ENCODE data around the gene MED13L. TPM values are rescaled to one million over a fixed set of nuclear protein-coding genes. Genes with fewer than 3 reads are reported as not detected.

MED13L gene
- polyA plus RNA-seq, 1 donor (not counting 4 experiments of a cell fraction or from before 2014, with no cell fraction given), result 31.7 TPM

- Histone ChIP-seq H3K9me1 (ENCODE audit: control insufficient read depth, extremely low read depth, insufficient read depth, low read length) (no peaks in the 10 kb centered on the region), H3K4me2 (ENCODE audit: control insufficient read depth, extremely low read depth, insufficient read depth, low read depth, low read length) (no peak overlapping the region), H3K4me1 (ENCODE audit: control insufficient read depth, extremely low read depth, insufficient read depth, low read length) (peaks cover 11% of the 10 kb centered on the region), H2AFZ (ENCODE audit: control insufficient read depth, low read length) (no peak overlapping the region), H3K9me3 (ENCODE audit: control insufficient read depth, low read depth, low read length) (no peaks in the 10 kb centered on the region), H3K4me3 (ENCODE audit: control insufficient read depth in 2 of 3, extremely low read depth in 1 of 3, insufficient read depth in 2 of 3, low read depth in 1 of 3, low read length in 3 of 3) (no peak overlapping the region), H3K36me3 (ENCODE audit: control insufficient read depth in 2 of 2, extremely low read depth in 1 of 2, insufficient read depth in 2 of 2, low read length in 2 of 2) (no peaks in the 10 kb centered on the region), H4K20me1 (ENCODE audit: control insufficient read depth, extremely low read depth, insufficient read depth, low read length) (no peaks in the 10 kb centered on the region), H3K9ac (ENCODE audit: control insufficient read depth, extremely low read depth, insufficient read depth, low read length) (no peak overlapping the region), H3K79me2 (ENCODE audit: control insufficient read depth, insufficient read depth, low read length) (peaks cover 47% of the 10 kb centered on the region), H3K27ac (ENCODE audit: control insufficient read depth, insufficient read depth, low read length) (no peak overlapping the region), H3K27me3 (ENCODE audit: control insufficient read depth, extremely low read depth, insufficient read depth, low read length) (no peaks in the 10 kb centered on the region)
- TF ChIP-seq CTCF (optimal IDR thresholded peaks at IDR 0.05 in 1 of 3, IDR thresholded peaks at IDR 0.05 in 1 of 3, conservative IDR thresholded peaks at IDR 0.05 in 1 of 3; ENCODE audit: extremely low read depth in 1 of 3, insufficient read depth in 2 of 3, low read length in 3 of 3) (no peak), EZH2 (IDR thresholded peaks at IDR 0.05; ENCODE audit: low read length) (no peak)
- no peak for DNase-seq (ENCODE audit: low read depth, low spot score)
- FAIRE-seq, result no peak
- dilution Hi-C loops (cut with MboI; ENCODE audit: extremely low pct_ligation_motif_present, low sequenced_read_pairs), result no loop called here
Measured at GRCh38 chr12:116057356-116057755, 220.1 kb downstream of the MED13L start.

GRCh38 chr12:116055895-116056607 lies 221.4 kb downstream of the MED13L start:
- no peaks in the 10 kb centered on the region for H3K9me1 ChIP-seq (ENCODE audit: control insufficient read depth, extremely low read depth, insufficient read depth, low read length)
- TF ChIP-seq CTCF (optimal IDR thresholded peaks at IDR 0.05 in 1 of 3, IDR thresholded peaks at IDR 0.05 in 1 of 3, conservative IDR thresholded peaks at IDR 0.05 in 1 of 3; ENCODE audit: extremely low read depth in 1 of 3, insufficient read depth in 2 of 3, low read length in 3 of 3), result no peak
- TF ChIP-seq EZH2 (IDR thresholded peaks at IDR 0.05; ENCODE audit: low read length), result no peak
- no peak overlapping the region for H3K9ac ChIP-seq (ENCODE audit: control insufficient read depth, extremely low read depth, insufficient read depth, low read length)
- FAIRE-seq (no peak), DNase-seq (ENCODE audit: low read depth, low spot score) (no peak)
- H3K4me3 ChIP-seq (ENCODE audit: control insufficient read depth in 2 of 3, extremely low read depth in 1 of 3, insufficient read depth in 2 of 3, low read depth in 1 of 3, low read length in 3 of 3), result no peak overlapping the region
- H3K9me3 ChIP-seq (ENCODE audit: control insufficient read depth, low read depth, low read length), result no peaks in the 10 kb centered on the region
- H3K4me2 ChIP-seq (ENCODE audit: control insufficient read depth, extremely low read depth, insufficient read depth, low read depth, low read length), result no peak overlapping the region
- H3K36me3 ChIP-seq (ENCODE audit: control insufficient read depth in 2 of 2, extremely low read depth in 1 of 2, insufficient read depth in 2 of 2, low read length in 2 of 2), result no peaks in the 10 kb centered on the region
- H2AFZ ChIP-seq (ENCODE audit: control insufficient read depth, low read length), result no peak overlapping the region
- dilution Hi-C loops (cut with MboI; ENCODE audit: extremely low pct_ligation_motif_present, low sequenced_read_pairs), result no loop called here
- no peaks in the 10 kb centered on the region for H3K27me3 ChIP-seq (ENCODE audit: control insufficient read depth, extremely low read depth, insufficient read depth, low read length)
- peaks cover 50% of the 10 kb centered on the region for H3K79me2 ChIP-seq (ENCODE audit: control insufficient read depth, insufficient read depth, low read length)
- peaks cover 11% of the 10 kb centered on the region for H3K4me1 ChIP-seq (ENCODE audit: control insufficient read depth, extremely low read depth, insufficient read depth, low read length)
- no peak overlapping the region for H3K27ac ChIP-seq (ENCODE audit: control insufficient read depth, insufficient read depth, low read length)
- H4K20me1 ChIP-seq (ENCODE audit: control insufficient read depth, extremely low read depth, insufficient read depth, low read length), result no peaks in the 10 kb centered on the region

Data from keratinocyte (primary cell).